Type B pancreatic cell (in vitro differentiated cells): Measurements from ENCODE around the gene SPIB. TPM values are rescaled to one million over a fixed set of nuclear protein-coding genes. Genes with fewer than 3 reads are reported as not detected.

Experiments used
- DNase-seq: peaks from one replicate; pipeline ENCODE4 v3.0.0; 2021; ENCODE audit warnings: mixed read lengths; ENCODE audit not compliant: unreplicated experiment; ENCODE audit errors: extremely low spot score
- H3K27ac Mint-ChIP-seq: 2 replicates; pipeline ENCODE4 v1.8.0; 2021; ENCODE audit warnings: mild to moderate bottlenecking, mixed read lengths
- H3K27me3 Mint-ChIP-seq: 2 replicates; pipeline ENCODE4 v1.8.0; 2021; ENCODE audit warnings: mixed read lengths
- H3K36me3 Mint-ChIP-seq: 2 replicates; pipeline ENCODE4 v1.8.0; 2021; ENCODE audit warnings: mixed read lengths
- H3K4me1 Mint-ChIP-seq: one replicate; pipeline ENCODE4 v1.8.0; 2021; ENCODE audit warnings: mixed read lengths; ENCODE audit not compliant: unreplicated experiment
- H3K4me3 Mint-ChIP-seq: 2 replicates; pipeline ENCODE4 v1.8.0; 2021; ENCODE audit warnings: mild to moderate bottlenecking, mixed read lengths
- H3K9me3 Mint-ChIP-seq: 2 replicates; pipeline ENCODE4 v1.8.0; 2021; ENCODE audit warnings: mixed read lengths
- total RNA-seq: library from RNA; stranded (reverse); gene quantifications from 2 replicates; pipeline ENCODE4 v1.2.1, GENCODE V29; 2021; ENCODE audit warnings: low replicate concordance
- TF ChIP-seq, protein P1 (sequence below): fragments of 200-600 bp; sonication (generic); conservative IDR thresholded peaks from 2 replicates; pipeline ENCODE4 v1.5.0; 2021; ENCODE audit warnings: antibody characterized with exemption, mild to moderate bottlenecking

Gene SPIB
- total RNA-seq, 1 donor from 2014 or later = 2.6 TPM

DNA sequence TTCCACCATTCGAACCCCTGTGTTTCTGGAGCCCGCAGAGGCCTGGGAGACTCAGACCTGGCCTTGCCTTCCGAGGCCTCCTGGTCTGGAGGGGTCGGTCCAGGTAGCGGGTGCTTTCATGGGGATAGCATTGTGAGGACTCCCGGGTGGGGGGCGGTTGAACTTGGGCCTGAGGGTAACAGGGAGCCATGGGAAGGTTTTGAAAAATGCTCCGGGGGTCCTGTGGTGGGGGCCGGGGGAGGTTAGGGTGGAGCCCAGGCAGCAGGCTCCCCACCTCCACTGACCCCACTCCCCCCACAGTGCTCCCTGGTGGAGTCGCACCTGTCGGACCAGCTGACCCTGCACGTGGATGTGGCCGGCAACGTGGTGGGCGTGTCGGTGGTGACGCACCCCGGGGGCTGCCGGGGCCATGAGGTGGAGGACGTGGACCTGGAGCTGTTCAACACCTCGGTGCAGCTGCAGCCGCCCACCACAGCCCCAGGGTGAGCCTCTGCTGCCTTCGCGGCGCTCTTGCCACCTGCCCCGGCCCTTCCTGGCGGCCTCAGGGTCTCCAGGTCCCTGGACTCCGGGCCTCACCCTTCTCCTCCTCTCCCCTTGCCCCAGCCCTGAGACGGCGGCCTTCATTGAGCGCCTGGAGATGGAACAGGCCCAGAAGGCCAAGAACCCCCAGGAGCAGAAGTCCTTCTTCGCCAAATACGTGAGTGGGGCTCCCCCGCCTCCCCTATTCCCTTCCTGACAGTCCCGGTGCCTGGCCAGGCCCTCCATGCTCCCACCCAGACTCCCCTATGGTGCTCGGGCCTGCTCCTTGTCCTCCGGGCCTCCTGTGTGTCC lies 61.8 kb downstream of the SPIB start:
- Mint-ChIP-seq H3K4me3 (no peak overlapping the region), H3K4me1 (peaks cover 12% of the 10 kb centered on the region), H3K36me3 (peaks cover 21% of the 10 kb centered on the region), H3K27me3 (peaks cover 3% of the 10 kb centered on the region), H3K9me3 (no peaks in the 10 kb centered on the region), H3K27ac (no peak overlapping the region)
- DNase-seq = no peak
- TF ChIP-seq, protein P1, sequence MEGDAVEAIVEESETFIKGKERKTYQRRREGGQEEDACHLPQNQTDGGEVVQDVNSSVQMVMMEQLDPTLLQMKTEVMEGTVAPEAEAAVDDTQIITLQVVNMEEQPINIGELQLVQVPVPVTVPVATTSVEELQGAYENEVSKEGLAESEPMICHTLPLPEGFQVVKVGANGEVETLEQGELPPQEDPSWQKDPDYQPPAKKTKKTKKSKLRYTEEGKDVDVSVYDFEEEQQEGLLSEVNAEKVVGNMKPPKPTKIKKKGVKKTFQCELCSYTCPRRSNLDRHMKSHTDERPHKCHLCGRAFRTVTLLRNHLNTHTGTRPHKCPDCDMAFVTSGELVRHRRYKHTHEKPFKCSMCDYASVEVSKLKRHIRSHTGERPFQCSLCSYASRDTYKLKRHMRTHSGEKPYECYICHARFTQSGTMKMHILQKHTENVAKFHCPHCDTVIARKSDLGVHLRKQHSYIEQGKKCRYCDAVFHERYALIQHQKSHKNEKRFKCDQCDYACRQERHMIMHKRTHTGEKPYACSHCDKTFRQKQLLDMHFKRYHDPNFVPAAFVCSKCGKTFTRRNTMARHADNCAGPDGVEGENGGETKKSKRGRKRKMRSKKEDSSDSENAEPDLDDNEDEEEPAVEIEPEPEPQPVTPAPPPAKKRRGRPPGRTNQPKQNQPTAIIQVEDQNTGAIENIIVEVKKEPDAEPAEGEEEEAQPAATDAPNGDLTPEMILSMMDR = no peak

Other genes starting within 250 kb of the SPIB start
- 93.9 and 225 TPM in 2 replicates for gene MYH14, start 215.3 kb upstream of the SPIB start, total RNA-seq
- gene KCNC3, start 89.6 kb upstream of the SPIB start, total RNA-seq = 9.5 and 11.2 TPM in 2 replicates
- 2.3 and 6.0 TPM in 2 replicates for gene NAPSA, start 53.3 kb upstream of the SPIB start, total RNA-seq
- gene NR1H2, start 42.5 kb upstream of the SPIB start, total RNA-seq = 30.3 and 41.0 TPM in 2 replicates
- gene POLD1, start 34.6 kb upstream of the SPIB start, total RNA-seq = 43.6 and 91.8 TPM in 2 replicates
- gene MYBPC2, start 14.0 kb downstream of the SPIB start, total RNA-seq = 0.12 TPM in 1 of 2 replicates, not detected in the other
- gene EMC10, start 57.6 kb downstream of the SPIB start, total RNA-seq = 137 and 152 TPM in 2 replicates
- 1.9 and 5.2 TPM in 2 replicates for gene GARIN5A, start 57.9 kb downstream of the SPIB start, total RNA-seq
- gene JOSD2, start 92.3 kb downstream of the SPIB start, total RNA-seq = 16.2 and 23.2 TPM in 2 replicates
- not detected in 2 replicates for gene ASPDH, start 95.0 kb downstream of the SPIB start, total RNA-seq
- 0.38 and 21.7 TPM in 2 replicates for gene LRRC4B, start 149.5 kb downstream of the SPIB start, total RNA-seq
- gene SYT3, start 220.9 kb downstream of the SPIB start, total RNA-seq = 0.68 TPM in 1 of 2 replicates, not detected in the other
- 1.8 and 3.7 TPM in 2 replicates for gene C19orf81, start 230.5 kb downstream of the SPIB start, total RNA-seq